Activated naive CD4-positive, alpha-beta T cell (primary cell): ENCODE results near the gene MAG.

ENCODE experiments used
- DNase-seq, 4 experiments: peaks; one replicate each; lab custom pipeline; 2025; lab: John Stamatoyannopoulos, UW

Gene MAG

DNA sequence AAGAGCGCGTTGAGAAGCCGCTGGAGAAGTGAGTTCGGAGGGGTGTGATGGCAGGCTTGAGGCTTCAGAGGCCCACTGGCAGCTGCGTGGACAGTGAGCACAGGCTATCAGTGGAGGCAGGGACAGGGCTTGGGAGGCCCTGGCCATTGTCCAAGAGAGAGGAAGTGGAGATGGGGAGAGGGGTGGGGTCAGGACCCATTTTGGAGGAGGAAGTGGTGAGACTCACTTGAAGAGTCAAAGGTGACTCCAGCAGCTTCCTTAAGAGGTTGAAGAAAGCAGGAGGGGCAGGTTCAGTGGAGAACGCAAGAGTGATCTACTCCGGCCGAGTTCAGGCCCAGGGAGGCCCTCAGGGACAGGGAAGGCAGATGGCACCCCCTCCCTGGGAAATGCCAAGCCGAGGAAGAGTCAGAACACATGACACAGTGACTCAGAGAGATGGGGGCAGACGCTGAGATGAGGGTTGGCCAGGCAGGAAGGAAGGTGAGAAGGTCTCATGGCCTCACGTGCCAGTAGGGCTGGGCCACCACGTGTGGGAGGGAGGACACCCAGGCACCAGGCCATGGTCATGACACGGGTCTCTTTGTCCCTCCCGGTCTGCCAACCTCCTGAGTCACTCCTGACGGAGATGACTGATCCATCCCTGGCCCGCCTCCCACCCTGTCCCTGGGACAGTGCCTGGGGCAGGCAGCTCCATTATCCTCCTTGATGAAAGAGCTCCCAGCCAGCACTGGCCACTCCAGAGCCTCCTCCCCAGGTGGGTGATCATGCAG is 26.9 kb downstream of the MAG start:
- DNase-seq = no peak

DNA sequence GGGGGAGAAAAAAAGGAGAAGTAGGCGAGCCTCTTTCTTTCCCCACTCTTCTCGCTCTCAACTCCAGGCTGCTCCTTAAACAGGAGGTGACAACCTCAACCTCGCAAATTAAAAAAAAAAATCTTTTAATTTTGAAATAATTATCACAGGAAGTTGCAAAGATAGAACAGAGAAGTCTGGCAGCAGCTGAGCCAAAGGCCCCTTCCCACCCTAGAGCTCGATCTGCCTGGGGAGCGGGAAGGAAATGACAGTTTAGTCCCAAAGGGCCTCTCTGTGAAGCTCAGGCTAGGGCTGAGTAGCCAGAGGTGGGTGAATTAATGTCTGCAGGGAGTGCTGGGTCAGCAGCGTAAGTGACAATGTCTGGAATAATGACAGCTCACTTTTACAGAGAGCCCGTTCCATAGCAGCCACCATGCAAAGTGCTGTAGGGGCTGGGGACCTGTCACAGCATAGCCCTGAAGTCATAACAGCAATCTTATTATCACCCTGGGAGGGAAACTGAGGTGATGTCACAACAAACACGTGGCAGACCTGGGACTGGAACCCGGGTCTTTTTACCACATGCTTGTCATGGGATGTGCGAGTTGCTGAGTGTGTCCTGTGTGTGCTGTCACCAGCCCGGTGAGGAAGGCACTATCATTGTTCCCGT is 28.2 kb downstream of the MAG start:
- DNase-seq = no peak

DNA sequence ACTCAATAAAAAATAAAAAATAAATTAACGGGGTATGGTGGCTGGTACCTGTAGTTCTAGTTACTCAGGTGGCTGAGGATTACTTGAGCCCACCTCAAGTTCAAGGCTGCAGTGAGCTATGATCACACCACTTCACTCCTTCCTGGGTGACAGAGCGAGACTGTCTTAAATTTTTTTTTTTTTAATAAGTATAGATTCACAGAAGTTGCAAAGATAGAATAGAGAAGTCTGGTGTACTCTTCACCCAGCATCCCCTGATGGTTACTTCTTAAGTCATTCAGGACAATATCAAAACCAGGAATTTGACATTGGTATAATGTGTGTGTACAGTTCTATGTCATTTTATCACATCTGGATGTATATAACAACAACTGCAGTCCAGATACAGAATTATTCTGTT is 29.3 kb downstream of the MAG start:
- DNase-seq = no peak

DNA sequence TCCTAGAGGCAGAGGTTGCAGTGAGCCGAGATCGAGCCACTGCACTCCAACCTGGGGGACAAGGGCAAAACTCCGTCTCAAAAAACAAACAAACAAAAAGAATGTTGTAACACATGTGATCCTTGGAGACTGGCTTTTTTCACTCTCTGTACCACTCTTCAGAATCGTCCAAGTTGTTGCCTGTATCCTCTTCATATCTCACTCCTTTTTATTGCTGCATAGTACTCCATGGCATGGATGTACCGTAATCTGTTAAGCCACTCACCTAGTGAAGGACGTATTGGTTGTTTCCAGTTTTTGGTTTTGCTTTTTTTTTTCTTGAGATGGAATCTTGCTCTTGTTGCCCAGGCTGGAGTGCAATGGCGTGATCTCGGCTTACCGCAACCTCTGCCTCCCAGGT is 30.1 kb downstream of the MAG start:
- DNase-seq = no peak

DNA sequence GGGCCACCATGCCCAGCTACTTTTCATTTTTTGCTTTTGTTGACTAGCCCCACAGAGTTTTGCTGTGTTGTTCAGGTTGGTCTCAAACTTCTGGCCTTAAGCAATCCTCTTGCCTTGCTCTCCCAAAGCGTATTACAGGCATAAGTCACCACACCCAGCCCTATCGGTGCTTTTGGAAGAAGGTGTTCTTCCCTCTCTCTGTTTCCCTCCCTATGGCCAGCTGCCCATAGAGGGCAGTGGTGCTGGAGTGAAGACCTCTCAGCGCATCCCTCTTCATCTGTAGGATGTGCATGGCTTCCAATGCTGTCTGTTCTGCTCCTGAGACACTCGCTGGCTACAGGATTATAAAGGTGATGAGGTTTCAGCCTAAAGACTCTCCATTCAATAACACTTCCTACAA is 35.7 kb downstream of the MAG start:
- DNase-seq = no peak

DNA sequence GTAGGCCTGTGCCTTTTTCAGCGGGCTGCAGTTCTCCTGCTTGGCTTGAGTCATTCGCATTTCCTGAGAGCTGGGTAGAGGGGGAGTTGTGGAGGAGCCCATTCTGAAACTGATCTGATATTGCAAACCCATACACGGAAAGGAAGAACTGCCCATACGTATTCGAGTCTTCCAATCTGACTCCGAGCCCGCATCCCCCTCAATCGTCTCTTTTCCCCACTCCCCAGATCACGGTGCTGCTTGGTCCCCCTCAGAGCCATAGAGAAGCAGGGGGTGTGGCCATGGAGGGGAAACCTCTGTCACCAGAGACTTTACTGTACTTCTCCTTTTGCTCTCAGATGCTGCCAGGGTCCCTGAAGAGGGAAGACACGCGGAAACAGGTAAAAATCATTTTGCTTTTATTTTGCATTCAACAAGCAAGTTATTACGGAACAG is 36.9 kb downstream of the MAG start, which contains the start of gene CD22:
Gene CD22 (plus strand): TSS at position 337 of the 435 bp plus-strand sequence. CDS start 2,854 bp downstream, outside the sequence.
- DNase-seq = no peak

DNA sequence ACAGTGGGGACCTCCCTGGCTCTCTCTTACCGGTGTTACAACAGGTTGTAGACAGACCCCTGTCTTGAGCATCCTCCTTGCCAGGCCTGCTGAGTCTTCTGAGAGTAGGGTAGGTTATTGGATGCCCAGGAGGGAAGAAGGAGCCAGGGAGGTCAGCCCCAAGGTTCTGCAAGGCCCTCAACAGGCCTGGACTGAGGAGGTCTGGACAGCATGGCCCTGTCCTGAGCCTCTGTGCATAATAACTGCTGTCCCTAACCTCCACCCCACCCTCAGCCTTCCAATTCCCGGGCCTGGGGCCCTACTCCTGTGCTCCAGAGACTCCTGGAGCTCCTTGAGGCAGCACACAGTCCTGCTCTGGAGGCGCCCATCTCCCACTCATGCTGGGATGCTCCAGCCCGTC is 37.4 kb downstream of the MAG start:
- no peak for DNase-seq

DNA sequence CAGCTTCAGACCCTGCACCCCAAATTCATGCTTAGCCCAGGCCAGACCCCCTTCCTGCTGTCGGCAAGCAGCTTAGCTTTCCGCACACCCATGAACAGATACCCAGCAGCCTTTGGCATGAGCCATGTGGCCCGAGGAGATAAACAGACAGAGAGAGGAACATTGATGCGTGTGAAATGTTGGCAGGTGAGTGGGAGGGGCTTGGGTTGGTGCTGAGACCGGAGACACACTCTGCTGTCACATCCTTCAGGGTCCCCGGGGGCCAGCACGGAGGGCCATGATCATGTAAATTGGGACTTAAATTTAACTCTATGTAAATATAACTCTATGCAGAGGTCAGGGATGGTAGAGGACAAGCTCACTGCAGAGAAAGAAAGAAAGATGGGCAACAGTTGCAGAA is 38.5 kb downstream of the MAG start:
- DNase-seq = no peak

DNA sequence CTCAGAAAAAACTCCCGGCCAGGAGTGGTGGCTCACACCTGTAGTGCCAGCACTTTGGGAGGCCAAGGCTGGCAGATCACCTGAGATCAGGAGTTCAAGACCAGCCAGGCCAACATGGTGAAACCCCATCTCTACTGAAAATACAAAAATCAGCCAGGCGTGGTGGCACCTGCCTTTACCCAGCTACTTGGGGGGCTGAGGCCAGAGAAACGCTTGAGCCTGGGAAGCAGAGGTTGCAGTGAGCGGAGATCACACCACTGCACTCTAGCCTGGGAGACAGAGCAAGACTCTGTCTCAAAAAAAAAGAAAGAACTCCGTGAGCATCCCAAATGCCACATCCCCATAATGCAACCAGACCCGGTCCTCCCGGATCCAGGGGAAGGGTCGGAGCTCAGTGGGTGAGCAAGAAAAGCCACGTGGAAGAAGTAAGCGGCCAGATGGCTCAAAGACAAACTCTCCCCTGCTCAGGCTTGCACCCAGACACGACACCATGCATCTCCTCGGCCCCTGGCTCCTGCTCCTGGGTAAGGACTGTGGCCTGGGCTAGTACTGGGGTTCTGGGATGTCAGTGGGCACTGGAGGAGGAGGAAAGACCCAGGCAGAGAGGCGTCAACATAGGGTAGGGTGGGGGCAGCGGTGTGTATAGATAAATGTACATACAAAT is 39.7 kb downstream of the MAG start:
- no peak for DNase-seq

DNA sequence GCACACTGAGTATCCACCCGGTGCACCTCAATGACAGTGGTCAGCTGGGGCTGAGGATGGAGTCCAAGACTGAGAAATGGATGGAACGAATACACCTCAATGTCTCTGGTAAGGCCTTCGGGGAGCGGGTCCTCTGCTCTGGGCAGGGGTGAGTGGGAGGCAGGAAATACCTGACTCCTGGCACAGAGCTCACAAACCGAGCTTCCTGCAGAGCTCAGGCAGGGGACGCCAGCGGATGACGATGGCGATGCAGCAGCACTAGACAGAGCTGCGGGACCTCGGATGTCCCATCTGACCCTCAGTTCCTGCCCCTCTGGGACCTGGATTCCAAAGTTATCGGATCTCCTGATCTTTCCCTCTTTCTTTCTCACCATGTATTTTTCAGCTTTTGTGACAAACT is 40.9 kb downstream of the MAG start:
- DNase-seq = peak in 1 of 4 experiments; percentile 35

DNA sequence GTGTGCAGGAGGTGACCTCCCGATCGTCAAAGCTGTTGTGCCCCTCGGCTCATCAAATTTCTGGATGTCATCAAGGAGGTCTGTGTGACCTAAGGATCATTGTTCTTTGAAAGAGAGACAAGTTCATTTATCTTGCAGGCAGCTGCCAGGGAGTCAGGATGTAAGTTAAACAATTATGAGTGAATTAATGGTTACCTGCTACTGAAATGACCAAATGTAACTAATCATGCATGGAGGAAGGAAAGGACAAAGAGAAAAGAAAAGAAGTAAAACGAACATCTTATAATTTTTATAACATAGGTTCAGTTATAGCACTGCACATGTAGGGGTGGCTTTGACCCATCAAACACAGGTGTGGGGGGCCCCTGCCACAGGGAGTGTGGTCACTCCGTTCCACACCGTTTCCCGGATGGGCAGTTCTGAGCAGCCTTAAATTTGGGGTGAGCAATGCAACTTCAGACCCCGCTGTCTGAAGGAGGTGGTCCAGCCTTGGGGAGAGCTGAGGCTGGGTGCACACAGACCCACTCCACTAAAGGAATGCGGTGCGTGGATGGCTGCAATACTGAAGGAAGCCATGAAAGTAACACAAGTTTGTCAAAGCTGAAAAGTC is 42.3 kb downstream of the MAG start:
- no peak for DNase-seq

DNA sequence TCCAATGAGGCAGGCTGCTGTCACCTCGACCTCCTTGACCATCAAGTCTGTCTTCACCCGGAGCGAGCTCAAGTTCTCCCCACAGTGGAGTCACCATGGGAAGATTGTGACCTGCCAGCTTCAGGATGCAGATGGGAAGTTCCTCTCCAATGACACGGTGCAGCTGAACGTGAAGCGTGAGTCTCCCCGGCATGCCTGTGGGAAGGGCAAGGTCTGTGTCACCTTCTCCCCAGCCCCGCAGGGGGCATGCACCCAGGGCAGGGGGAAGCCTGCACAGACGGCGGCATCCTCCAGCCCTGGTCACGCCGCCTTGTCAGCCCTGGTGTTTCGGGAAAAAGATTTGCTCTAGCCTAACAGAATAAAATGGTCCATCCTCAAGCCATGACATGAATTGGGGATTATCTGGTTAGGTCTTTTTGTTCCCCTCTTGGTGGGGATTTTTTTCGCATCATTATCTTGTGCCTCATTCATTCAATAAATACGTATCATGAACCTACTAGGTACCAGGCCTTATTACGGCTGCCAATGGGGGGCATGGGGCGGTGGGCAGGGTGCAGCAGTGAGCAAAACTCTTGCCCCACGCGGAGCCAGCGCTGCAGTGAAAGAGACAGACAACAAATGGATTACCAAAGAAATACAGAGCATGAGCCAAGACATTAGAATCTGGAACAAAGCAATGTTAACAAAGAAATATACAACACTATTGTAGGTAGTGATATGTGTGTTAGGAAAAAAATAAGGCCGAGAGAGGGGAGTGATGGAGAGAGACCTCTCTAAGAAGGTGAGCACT is 44.4 kb downstream of the MAG start:
- DNase-seq = no peak

DNA sequence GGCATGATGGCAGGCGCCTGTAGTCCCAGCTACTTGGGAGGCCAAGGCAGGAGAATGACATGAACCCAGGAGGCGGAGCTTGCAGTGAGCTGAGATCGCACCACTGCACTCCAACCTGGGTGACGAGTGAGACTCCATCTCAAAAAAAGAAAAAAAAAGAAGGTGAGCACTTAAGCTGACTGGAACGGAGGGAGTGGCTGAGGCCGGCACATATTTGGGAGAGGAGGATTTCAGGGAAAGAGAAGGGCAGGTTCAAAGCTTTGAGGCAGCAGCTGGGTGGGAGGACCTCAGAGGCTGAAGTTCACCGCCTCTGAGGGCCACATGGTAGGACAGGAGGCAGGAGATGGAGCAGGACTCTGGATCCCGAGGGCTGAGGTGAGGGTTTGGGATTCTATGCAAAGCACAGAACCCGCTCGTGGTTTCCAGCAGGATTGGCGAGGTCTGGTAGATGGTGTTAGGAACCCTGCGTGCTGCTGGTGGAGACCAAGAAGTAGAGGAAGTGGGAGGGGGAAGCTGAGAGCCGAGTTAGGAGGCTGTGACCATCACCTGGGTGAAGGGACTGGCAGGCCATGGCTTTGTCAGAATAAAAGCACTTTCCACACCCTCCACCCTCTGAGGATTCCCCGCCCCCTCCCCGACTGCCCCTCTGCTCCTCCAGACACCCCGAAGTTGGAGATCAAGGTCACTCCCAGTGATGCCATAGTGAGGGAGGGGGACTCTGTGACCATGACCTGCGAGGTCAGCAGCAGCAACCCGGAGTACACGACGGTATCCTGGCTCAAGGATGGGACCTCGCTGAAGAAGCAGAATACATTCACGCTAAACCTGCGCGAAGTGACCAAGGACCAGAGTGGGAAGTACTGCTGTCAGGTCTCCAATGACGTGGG is 45.4 kb downstream of the MAG start:
- DNase-seq = no peak

DNA sequence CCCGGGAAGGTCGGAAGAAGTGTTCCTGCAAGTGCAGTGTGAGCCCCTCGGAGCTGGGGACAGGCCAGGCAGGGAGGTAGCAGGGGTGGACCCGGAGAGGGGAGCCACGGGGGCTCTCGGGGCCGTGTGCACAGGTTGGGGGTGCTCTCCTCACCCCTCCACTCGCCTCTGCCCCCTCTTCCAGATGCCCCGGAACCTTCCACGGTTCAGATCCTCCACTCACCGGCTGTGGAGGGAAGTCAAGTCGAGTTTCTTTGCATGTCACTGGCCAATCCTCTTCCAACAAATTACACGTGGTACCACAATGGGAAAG is 46.0 kb downstream of the MAG start:
- DNase-seq = no peak

DNA sequence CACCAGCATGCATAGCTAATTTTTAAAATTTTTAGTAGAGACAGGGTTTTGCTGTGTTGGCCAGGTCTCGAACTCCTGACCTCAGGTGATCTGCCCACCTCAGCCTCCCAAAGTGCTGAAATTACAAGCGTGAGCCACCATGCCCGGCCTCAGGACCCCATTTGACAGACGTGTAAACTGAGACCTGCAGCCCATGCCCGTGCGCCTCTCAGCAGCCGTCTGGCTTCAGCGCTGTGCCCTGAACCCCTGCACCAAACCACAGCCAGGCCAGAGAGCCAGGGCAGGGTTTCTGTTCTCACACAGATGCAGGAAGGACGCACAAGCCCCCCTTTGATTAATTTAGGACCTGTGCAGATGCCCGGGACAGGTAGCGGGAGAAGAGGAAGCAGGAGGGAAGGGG is 48.5 kb downstream of the MAG start:
- no peak for DNase-seq

DNA sequence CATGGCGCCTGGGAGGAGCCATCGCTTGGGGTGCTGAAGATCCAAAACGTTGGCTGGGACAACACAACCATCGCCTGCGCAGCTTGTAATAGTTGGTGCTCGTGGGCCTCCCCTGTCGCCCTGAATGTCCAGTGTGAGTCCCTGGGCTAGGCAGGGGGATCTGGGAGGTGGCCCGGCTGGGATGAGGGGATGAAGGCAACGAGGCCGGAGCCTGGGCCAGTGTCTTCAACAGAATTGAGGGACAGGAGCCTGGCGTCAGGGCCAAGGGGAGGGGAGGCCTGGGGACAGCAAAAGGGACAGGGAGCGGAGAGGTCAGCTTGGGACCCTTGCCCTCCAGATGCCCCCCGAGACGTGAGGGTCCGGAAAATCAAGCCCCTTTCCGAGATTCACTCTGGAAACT is 49.0 kb downstream of the MAG start:
- DNase-seq = no peak

DNA sequence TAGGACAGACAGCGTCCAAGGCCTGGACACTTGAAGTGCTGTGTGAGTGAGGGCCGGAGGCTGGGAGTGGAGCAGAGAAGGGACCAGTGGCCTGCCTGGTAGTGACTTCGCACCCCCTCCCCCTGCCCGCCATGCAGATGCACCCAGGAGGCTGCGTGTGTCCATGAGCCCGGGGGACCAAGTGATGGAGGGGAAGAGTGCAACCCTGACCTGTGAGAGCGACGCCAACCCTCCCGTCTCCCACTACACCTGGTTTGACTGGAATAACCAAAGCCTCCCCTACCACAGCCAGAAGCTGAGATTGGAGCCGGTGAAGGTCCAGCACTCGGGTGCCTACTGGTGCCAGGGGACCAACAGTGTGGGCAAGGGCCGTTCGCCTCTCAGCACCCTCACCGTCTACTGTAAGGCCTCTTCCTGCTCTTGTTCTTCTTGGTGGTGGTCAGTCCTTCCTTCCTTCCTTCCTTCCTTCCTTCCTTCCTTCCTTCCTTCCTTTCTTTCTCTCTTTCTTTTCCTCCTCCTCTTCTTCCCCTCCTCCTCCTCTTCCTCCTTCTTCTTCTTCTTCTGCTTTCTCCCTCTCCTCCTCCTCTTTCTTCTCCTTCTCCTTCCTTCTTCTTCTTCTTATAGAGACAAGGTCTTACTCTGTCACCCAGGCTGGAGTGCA is 49.7 kb downstream of the MAG start:
- no peak for DNase-seq

DNA sequence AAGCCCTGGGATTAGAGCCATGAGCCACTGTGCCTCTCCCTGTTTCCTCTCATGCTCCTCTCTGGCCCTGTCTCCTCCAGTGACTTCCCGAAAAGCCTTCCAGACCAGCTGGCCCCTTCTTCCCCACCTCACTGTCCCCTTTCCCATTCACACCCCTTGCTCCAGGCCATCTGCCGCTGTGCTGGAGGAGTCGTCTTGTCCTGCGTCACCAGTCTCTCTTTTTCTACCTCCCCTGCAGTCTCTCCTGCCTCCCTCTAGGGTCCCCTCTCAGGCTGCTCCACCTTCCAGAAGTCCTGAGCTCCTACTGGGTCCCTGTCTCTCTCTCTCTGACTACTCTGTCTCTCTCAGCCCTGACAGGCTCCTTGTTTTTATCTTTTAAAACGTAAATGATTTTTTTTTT is 50.5 kb downstream of the MAG start:
- no peak for DNase-seq

DNA sequence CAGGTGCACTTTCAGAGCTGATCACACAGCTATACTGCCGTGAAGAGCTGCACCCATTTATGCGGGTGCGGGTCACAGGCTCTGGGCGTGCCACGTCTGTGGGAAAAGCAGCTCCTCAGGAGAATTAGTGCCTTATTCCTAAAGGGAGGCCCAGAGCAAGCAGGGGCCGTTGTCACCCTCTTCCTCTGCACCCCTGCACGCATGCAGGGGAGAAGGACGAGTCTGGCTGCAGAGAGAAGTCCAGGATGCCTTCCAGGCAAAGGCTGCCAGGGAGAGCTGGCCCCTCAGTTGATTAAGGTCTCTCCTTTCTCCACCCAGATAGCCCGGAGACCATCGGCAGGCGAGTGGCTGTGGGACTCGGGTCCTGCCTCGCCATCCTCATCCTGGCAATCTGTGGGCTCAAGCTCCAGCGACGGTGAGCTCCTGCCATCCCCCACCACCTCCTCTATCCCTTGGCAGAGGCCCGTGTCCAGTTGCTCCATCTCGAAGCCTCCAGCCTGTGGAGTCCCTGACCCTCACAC is 52.6 kb downstream of the MAG start:
- no peak for DNase-seq

DNA sequence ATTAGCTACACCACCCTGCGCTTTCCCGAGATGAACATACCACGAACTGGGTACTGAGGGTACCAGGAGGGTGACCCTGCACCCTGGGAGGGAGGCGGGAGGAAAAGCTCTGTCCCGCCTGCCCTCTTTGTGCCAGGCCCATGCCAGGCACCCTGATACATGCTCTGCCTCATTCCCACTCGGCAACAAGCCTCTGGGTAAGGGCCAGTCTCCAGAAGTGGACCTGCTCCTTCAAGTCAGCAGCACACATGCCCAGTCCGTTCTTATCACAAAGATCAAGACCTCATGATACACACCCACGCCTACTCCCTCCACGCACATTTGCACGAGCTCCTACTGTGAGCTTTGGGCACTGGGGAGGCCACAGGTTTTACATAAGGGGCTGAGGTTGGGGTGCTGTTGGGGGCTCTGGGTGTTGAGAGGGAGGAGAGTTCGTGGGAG is 53.7 kb downstream of the MAG start:
- DNase-seq = no peak
